Left kidney (tissue), 2 donors: Measurements from ENCODE around the gene C1orf116. TPM values are rescaled to one million over a fixed set of nuclear protein-coding genes. Genes with fewer than 3 reads are reported as not detected.

Experiments used
- DNase-seq: peaks from one replicate; pipeline ENCODE4 v3.0.0-alpha.2; 2013
- polyA plus RNA-seq: library from polyadenylated mRNA; unstranded; fragments of 120-200 nt; gene quantifications from one replicate; pipeline ENCODE4 v1.2.1, GENCODE V29; 2013; ENCODE audit not compliant: insufficient read length

Gene C1orf116
- polyA plus RNA-seq, 1 donor, result 18.5 TPM

DNA sequence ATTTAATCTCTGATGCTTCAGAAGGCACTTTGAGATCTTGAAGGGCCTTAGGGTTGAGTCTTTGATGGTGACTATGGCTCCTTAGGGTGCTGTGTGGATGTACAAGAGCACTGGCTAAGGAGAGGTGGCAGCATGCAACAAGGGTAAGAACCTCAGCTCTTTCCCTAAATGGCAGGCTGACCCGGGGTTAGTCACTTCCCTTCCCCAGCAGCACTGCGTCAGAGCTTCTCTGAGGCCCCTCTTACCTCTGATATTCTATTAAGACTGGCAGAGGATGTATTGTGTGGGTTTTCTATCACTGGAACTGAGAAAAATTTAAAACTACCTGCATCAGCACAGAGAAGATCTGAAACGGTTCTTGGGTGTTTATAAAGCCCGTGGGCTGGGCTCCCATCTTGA lies 11.8 kb downstream of the C1orf116 start:
- no peak for DNase-seq

DNA sequence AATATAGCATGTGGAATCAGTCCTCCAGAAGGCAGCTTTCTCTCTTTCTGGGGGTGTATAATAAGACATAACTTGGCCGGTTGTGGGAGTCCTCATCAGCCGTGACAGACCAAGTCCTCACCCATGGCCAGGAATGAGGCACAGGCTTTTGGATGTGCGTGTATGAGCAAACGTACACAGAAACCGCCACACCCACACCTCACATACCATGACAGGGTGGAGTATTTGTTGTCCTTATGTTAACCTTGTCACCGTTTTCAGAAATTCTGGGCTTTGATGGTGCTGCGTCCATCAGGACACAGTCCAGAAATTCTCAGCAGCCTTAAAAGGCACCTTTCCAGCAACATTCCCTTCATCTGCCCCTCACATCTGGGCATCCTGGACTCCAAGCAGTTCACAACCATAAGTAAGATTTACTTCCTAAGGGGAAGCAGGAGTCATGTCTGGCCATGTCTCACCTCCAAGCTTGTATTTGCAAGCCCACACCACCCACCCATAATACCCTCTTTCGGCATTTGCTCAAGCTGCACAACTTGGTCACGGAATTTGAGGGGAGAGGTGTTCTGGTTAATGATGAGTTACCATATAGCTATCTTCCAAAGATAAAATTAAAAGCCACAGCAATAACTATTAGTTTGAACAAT lies 12.4 kb downstream of the C1orf116 start:
- DNase-seq, result no peak

DNA sequence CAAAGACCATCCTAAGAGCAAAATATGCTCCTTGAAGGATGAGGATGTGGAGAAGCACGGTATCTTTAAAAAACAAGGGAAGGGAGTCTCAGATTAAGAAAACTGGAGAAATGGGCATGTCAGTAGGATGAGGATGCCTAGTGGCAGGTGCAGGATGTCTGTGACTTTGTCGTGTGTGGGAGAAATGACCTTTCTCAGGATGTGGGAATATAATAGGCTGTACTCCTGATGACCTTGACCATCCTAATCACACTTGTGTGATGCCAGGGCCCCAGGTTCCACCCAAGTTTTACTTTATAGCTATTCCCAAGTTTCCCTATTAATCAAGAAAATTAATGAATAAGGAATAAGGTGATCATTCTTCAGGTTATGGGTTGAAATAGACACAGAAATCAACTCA lies 12.9 kb downstream of the C1orf116 start:
- DNase-seq, result no peak

DNA sequence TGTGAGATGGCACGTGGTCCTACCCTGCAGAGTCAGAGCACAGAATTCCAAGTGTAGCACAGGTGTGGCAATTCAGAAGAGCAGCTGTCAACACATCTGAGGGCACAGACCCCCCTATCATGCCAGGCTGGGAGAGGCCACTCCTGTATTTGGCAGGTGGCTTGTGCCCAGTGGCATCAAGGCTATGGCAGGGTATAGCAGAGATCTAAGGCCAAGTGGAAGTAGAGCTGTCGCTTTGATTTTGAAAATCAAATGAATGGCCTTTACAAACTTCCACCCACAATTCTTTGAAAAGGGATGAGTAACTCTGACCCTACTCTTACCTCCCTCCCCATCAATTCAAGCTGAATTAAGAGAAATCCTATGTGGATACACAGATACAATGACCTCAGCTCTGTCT lies 13.4 kb downstream of the C1orf116 start:
- no peak for DNase-seq

DNA sequence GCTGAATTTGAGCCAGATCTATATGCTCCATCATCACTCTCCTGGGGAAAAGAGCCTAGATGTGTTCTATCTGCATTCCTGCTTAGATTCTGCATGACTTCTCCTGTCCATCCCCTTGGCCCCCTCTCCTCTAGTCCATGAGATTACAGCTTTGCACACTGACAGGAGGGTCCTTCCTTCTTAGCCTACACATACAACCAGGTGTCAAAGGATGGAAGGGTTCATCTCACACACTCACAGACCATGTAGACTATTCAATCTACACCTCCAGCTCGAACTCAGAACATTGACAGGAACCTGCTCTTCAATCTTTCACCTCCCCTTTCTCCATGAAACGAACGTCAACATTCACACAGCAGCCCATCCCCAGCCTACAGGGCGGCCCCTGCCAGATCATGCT lies 13.8 kb downstream of the C1orf116 start:
- DNase-seq, result no peak

DNA sequence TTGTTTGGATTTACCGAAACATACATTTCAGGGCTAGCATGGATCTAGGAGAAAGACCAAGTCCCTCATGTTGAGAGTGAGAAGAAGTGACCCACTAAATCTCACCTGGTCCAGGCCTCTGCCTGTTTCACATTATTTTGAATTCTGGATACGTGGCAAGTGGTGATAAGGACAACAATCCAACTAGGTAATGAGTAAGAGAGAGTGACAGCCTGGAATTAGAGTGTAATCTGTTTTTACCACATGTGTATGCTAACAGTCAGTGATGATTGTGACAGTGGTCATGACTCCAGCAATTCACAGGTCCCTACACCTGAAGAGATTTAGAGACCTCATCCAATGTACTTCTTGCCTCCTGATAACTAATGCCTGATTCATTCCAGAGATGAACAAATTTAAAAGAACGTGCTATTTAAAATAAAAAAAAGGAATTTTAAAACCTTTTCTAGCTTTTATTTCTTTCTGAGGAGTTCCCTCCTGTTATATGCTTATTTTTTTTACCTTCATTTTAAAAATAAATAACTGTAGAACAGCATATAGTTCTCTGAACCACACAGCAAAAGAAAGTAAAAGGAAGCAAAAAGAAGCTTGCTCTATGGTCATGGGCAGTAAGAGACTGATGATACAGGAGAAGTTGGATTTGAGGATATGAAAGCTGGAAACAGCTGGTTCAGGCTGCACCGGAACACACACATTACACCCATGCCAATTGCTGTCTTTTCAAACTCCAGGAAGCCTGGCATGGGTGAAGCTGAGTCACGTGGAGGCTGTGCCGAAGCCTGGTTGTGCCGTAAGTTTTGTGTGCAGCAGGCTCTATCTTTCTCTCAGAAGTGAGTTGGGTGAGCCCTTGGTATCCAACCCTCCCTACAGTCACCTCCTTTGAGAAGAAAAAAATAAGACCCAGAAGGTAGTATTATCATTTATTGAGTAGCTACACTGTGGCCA lies 14.7 kb downstream of the C1orf116 start:
- DNase-seq, result no peak

DNA sequence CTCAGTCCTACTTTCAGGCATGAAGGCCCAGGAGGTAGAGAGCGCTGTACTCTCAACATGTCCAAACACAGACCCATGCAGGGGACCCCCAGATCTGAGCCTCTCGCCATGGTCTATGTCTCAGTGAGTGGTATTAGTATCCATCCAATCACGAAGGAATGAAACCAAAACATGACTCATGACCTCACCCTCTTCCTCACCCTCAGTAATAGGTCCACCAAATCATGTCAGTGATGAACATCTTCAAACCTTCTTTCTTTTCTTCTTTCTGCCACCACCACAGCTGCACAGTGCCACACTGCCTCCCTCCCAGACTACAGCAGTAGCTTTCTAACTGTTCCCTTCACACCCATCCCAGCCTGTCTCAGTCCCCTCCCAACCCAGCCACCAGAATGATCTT lies 16.8 kb downstream of the C1orf116 start:
- DNase-seq, result no peak

DNA sequence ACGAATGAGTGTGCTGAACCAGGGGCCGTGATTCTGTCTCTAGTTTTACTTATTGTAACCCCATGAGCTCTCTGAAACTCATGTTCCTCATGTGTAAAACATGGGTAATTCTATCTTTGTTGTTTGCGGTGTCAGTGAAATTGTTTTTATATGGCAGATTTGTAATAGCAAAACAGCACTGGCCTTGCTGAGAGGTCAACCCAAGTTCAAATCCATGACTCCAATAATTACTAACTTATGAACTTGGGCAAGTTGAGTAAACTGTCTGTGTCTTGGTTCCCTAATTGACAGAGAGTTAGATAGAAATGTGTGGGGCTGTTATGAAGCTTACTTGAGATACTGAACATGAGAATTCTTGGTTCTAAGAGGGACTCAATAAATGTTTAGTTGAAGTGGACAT lies 17.8 kb downstream of the C1orf116 start:
- no peak for DNase-seq

DNA sequence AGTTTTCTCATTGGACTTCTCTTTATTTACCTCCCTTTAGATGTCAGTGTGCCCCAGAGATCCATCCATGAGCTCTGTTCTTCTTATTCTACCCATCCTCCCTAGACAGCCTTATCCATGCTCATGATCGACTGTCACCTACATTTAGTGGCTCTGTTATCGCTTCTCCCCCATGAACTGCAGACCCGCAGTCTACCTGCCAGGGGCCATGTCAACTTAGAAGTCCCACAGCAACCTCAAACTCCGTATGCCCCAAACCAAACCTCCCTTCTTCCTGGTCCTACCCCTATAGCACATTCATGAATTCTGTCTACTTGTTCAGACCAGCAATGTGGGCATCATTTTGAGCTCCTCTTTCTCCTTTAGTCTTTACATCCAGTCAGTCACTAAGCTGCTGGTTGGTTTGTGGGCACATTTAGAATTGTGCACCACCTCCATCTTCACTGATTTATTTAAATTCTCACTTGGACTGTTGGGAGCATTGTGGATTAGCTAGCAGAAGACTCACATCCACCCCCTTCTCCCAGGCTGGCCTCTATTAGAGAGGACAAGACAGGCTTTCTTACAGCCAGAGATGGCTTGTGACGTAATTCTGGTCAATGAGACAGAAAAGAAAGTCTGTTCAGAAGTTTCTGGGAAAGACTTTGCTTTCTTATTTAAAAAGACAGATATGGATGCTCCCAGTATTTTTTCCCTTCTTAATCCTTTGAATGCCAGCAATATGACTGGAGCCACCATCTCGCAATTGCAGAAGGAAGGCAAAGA lies 19.1 kb downstream of the C1orf116 start:
- no peak for DNase-seq

DNA sequence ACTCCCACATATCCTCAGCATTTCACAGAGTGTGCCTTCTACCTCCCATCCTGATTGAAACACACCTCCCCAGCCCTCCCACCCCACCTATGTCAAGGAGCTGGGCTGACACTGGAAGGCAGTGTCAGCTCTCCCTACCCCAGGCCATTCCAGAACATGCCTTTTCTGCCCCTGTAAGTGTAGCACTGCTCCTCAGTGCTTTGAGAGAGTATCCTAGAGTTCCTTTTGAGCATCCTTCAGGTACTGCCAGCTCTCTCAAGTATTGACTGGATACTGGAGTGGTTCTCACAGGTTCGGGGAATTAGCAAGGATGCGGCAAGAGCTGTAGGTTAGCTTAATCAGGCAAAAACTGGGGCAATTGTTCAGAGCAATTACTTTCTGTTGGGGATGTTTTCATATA lies 21.8 kb downstream of the C1orf116 start:
- no peak for DNase-seq

DNA sequence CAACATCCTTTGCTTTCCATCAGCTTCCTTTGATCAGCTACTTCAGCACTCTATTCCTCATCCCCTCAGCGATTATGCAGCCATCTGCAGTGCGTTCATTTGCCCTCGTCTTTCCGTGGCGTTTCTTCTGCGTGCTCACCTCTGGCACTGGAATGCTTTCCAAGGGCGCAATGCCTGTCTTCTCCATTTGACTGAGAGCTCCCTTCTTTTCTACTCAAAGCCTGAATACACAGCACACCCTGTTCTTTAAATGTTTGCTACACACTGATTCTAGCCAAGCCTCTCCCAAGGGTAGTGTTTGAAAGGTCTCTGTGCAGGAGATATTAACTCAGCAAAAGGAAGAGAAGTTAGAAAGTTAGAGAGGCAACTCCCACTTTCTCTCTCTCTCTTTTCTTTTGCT lies 22.6 kb downstream of the C1orf116 start:
- DNase-seq, result no peak

DNA sequence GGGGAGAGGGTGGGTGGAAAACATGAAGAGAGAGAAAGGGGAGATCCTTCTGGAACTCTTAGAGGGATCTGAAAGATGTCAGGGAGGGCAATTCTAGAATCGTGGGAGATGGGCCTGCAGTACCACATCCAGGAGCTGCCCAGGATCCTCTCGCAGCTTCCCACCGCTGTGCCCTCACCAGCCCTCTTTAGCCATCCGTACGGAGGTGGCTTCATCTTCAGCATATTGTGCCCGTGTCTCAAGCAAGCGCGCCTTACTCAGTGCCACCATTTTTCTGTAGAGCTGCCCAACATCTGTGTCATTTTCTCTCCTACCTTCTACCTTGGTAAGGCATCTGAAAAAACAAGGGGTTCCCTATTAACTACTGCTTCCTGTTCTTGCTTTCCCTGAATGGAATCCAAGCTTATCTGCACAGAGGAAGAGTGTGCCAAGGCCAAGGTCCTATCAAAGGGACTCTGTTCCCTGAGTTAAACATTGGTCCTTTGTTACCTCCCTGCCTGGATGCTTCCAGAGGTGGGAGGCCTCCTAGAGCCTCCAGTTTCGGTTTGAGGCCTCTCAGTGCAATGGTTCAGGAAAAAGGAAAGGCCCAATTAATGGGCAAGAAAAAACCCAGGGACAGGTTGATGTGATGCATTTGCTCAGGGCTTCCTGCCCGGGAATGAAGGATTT lies 23.2 kb downstream of the C1orf116 start:
- DNase-seq, result no peak

DNA sequence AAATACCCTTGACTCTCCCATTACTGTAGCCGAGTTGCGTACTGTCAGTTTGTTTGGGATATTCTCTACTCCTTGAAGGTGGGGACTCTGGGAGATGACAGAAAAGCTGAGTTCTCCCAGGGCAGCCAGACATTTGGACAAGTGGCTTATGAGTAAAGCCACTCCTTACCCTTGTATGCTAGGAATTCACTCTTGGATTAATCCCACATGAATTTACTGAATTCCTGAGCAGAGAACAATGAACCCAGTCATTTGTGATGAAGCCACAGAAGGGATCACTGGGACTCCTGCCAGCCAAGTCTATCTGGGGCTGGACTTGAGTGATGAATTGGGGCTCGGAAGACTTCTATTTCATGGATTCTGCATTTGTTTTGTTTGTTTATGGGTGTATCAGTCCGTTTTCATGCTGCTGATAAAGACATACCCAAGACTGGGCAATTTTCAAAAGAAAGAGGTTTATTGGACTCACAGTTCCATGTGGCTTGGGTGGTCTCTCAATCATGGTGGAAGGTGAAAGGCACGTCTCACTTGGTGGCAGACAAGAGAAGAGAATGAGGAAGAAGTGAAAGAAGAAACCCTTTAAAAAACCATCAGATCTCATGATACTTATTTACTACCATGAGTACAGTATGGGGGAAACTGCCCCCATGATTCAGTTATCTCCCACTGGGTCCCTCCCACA lies 25.1 kb downstream of the C1orf116 start:
- no peak for DNase-seq

DNA sequence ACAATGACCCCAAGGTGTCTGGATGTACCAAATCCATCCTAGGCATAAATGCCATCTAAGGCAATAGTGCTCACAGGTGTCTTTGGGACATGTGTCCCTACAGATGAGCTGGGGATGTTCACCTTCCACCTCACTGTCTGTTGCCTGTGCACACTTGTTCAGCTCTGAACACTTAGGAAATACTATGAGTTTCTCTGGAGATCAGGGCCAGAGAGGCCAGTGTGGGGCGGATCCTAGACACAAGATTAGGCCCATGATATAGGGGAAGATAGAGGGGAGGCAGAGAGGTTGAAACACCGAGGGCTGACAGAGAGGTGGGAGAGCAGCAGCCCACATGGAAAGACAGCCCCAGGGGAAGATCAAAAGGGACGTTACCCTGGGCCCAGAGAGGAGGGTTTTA lies 25.6 kb downstream of the C1orf116 start:
- no peak for DNase-seq

DNA sequence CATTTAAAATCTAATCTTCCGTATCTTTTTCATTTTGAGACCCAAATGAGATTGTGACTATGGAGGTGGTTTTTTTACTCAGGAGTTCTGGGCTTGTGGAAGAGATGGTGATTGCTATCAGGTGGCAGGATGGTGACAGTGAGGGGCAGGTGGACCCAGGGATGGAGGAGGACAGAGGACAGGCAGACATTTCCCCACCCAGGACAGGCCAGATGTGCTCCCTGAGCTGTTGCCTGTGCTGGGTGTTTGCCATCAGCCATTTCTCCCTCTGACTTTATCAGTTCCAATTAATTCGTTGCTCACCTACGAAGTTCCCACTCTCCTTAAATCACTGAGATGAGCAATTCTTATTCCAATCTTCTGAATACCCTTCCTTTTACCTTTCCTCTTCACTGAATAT lies 26.5 kb downstream of the C1orf116 start:
- no peak for DNase-seq

DNA sequence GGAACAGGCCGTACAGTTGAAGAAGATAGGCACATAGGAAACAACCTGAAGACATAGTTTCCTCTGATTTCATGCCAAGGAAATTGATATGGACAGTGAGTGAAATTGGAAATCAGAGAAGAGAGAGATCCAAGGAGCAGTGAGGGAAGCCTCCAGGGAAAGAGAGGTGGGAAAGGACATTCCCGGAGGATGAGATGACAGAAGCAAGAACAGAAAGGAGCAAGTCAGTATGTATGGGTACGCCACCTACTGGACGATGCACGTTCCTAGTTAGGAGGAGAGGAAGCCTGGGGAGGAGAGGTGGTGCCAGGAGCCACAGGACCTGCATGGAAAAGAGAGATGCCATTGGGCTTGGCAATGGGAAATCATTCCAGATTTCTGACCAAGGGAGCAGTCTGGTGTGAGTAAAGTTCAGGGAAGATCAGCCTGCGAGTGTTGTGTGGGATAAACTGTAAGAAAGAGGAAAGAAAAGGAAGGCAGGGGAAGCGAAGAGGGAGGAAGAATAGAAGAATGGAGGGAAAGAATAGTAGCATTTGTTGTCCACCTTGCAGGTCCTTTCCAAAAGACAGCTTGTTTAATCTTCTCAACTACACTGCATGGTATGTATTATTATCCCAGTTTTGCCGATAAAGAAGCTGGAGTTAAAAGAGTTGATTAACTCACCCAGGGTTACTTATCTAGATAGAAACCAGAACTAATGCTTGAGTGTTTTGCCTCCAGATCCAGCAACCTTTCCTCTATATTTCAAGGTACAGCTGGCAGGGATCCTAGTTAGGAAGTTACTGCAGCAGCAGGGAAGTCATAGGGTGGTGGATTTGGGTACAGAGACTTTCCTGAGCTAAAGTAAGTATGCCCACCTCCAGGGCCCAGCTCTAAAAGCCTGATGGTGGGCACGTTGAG lies 27.4 kb downstream of the C1orf116 start:
- no peak for DNase-seq

DNA sequence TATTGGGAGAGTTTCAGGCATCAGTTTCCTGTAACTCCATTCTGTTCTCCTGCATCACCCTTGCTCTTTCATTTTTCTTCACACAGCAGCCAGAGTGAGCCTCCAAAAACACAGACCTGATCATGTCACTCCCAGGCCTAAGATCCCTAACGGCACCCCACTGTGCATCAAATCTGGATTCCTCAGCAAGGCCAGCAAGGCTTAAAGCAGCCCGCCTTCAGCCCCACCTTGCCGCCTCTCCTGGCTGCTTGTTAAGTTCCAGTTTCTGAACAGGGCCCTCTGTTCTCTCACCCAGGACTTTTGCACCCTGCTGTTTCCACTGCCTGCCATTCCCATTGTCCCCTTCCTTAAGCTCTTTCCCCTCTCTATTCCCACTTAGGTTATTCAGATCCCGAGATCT lies 29.3 kb downstream of the C1orf116 start:
- DNase-seq, result no peak

DNA sequence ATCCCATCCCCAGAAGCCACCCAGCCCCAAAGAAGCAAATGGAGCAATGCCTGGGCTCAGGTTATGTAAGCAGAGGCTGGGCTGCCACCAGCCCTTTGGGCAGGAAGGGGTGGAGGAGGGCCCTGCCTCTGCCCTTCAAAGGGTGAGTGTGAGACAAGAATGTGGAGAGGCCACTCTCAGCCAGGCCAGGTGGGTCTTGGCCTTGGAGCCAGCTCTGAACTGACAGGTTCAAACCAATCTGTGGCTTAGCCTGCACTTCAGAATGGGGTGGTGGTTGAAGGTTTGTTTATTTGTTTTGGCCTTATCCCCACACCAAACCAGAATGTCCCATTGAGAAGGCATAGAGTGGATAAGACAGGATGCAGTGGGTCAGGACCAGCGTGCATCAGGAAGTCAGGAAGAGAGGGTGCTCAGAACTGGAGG lies 29.8 kb downstream of the C1orf116 start:
- no peak for DNase-seq

DNA sequence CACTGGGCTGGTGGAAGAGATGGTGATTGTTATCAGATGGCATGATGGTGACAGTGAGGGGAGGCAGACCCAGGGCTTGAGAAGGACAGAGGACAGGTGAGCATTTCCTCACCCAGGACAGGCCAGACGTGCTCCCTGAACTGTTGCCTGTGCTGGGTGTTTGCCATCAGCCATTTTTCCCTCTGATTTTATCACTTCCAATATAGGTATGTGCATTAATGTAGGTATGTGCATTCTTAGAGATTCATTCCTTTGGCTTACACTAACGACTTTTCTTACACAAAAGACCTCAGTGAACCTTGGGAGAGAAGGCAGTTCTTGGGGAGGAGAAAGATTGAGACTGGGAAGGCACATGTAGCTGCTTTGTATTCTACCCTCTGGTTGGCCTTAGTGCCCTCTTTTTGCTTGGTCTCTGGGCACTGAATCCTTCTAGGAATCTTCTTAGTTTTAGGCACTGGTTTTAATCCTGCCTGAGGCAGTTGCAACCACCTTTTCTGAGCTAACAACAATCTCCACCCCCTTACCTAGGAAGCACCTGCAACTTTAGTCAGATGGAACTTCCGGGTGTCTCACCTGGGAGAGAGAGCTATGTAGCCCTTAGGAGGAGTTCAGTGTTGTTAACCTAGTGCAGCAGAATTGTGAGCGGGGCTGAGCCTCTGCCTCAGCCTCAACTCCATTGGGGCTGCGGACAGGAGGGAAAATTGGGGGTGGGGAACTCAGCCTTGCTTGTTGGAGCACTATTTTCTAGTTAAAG lies 30.9 kb downstream of the C1orf116 start:
- no peak for DNase-seq
